Mesendoderm (in vitro differentiated cells): ENCODE measurements around the gene L1TD1.
A peak's percentile ranks its signal among the peaks of the same experiment; 100 is the strongest.

ENCODE experiments used
- DNase-seq: peaks from one replicate; pipeline ENCODE4 v3.0.0; 2013
- H2AK5ac ChIP-seq: 2 replicates; pipeline ENCODE4 v1.6.1; 2013; ENCODE audit warnings: low read length, inconsistent platforms
- H2BK120ac ChIP-seq: 2 replicates; pipeline ENCODE4 v1.6.1; 2013; ENCODE audit warnings: low read depth, mild to moderate bottlenecking, low read length, moderate library complexity, mixed read lengths
- H2BK15ac ChIP-seq: replicated peaks from 2 replicates; pipeline ENCODE4 v1.6.1; 2013; ENCODE audit warnings: low read depth, mild to moderate bottlenecking, moderate library complexity
- H2BK5ac ChIP-seq: 2 replicates; pipeline ENCODE4 v1.6.1; 2013; ENCODE audit warnings: low read length, inconsistent platforms
- H3K18ac ChIP-seq: 2 replicates; pipeline ENCODE4 v1.6.1; 2013; ENCODE audit warnings: mild to moderate bottlenecking, low read length, mixed read lengths
- H3K23ac ChIP-seq: one replicate; pipeline ENCODE4 v1.6.1; 2013; ENCODE audit warnings: low read length
- H3K27ac ChIP-seq: 2 replicates; pipeline ENCODE4 v1.5.1; 2013; ENCODE audit warnings: low read depth, mild to moderate bottlenecking, inconsistent platforms, low read length, moderate library complexity
- H3K27me3 ChIP-seq: 2 replicates; pipeline ENCODE4 v1.6.1; 2013; ENCODE audit warnings: low read length, control low read depth, mild to moderate bottlenecking, inconsistent platforms; ENCODE audit not compliant: insufficient read depth, poor library complexity
- H3K36me3 ChIP-seq: 2 replicates; pipeline ENCODE4 v1.6.1; 2013; ENCODE audit warnings: low read length, inconsistent platforms; ENCODE audit not compliant: control insufficient read depth, insufficient read depth
- H3K4ac ChIP-seq: one replicate; pipeline ENCODE4 v1.6.1; 2013; ENCODE audit warnings: low read depth, mild to moderate bottlenecking, low read length, moderate library complexity
- H3K4me1 ChIP-seq: 2 replicates; pipeline ENCODE4 v1.6.1; 2013; ENCODE audit warnings: low read depth, low read length, inconsistent platforms; ENCODE audit not compliant: control insufficient read depth
- H3K4me2 ChIP-seq: 2 replicates; pipeline ENCODE4 v1.6.1; 2013; ENCODE audit warnings: low read length
- H3K4me3 ChIP-seq: 2 replicates; pipeline ENCODE4 v1.5.1; 2013; ENCODE audit warnings: mild to moderate bottlenecking, low read length
- H3K56ac ChIP-seq: one replicate; pipeline ENCODE4 v1.6.1; 2013; ENCODE audit warnings: low read length
- H3K79me1 ChIP-seq: 2 replicates; pipeline ENCODE4 v1.6.1; 2013; ENCODE audit warnings: low read length, inconsistent platforms
- H3K79me2 ChIP-seq: 2 replicates; pipeline ENCODE4 v1.6.1; 2013; ENCODE audit warnings: mild to moderate bottlenecking, low read length; ENCODE audit not compliant: control insufficient read depth, insufficient read depth
- H3K9ac ChIP-seq: 2 replicates; pipeline ENCODE4 v1.6.1; 2013; ENCODE audit warnings: low read length, inconsistent platforms
- H4K5ac ChIP-seq: one replicate; pipeline ENCODE4 v1.6.1; 2013; ENCODE audit warnings: low read length
- H4K8ac ChIP-seq: one replicate; pipeline ENCODE4 v1.6.1; 2013; ENCODE audit warnings: low read depth, mild to moderate bottlenecking, control low read depth, low read length, moderate library complexity
- whole genome bisulfite sequencing: extraction: QIAGEN DNeasy Blood & Tissue Kit; methylation state at CpG from one replicate; pipeline ENCODE4 v1.1.7; 2013; ENCODE audit warnings: low lambda C conversion rate, missing lambda C conversion rate; ENCODE audit not compliant: insufficient coverage; ENCODE audit errors: extremely low coverage; 5-methylcytosine and 5-hydroxymethylcytosine counted together

The L1TD1 gene

GRCh38 chr1:62245201-62245600, 50.6 kb downstream of the L1TD1 start:
- H3K4me1 ChIP-seq = no peaks in the 10 kb centered on the region

GRCh38 chr1:62247391-62248168, 52.9 kb downstream of the L1TD1 start:
- H3K79me1 ChIP-seq = no peaks in the 10 kb centered on the region
- H3K9ac ChIP-seq = no peak overlapping the region
- peak; percentile 66 for DNase-seq

More at GRCh38 chr1:62245201-62245600, 50.6 kb downstream of the L1TD1 start:
- Histone ChIP-seq H3K79me2 (no peaks in the 10 kb centered on the region), H3K4ac (no peak overlapping the region), H3K27me3 (no peaks in the 10 kb centered on the region), H3K23ac (no peak overlapping the region), H2BK5ac (no peak overlapping the region), H4K8ac (no peak overlapping the region), H3K4me3 (no peak overlapping the region), H3K79me1 (no peaks in the 10 kb centered on the region), H3K27ac (no peak overlapping the region), H3K18ac (no peak overlapping the region), H3K56ac (no peak overlapping the region), H3K36me3 (no peaks in the 10 kb centered on the region), H2BK120ac (no peak overlapping the region), H3K9ac (no peak overlapping the region), H3K4me2 (no peak overlapping the region), H2BK15ac (no peak overlapping the region), H2AK5ac (no peak overlapping the region), H4K5ac (no peak overlapping the region)
- no peak for DNase-seq

GRCh38 chr1:62250126-62250726, 55.6 kb downstream of the L1TD1 start:
- no peak overlapping the region for H2BK120ac ChIP-seq
- no peak overlapping the region for H4K8ac ChIP-seq
- no peak overlapping the region for H3K9ac ChIP-seq
- no peak overlapping the region for H3K56ac ChIP-seq
- H3K79me2 ChIP-seq = no peaks in the 10 kb centered on the region
- no peak overlapping the region for H3K18ac ChIP-seq
- no peak overlapping the region for H3K23ac ChIP-seq
- H3K79me1 ChIP-seq = no peaks in the 10 kb centered on the region
- no peak overlapping the region for H3K4me2 ChIP-seq
- DNase-seq = no peak
- H3K27ac ChIP-seq = no peak overlapping the region
- H3K4me1 ChIP-seq = no peaks in the 10 kb centered on the region
- H3K4ac ChIP-seq = no peak overlapping the region
- no peak overlapping the region for H2AK5ac ChIP-seq
- no peaks in the 10 kb centered on the region for H3K36me3 ChIP-seq
- no peak overlapping the region for H2BK15ac ChIP-seq
- H4K5ac ChIP-seq = no peak overlapping the region
- H2BK5ac ChIP-seq = no peak overlapping the region
- WGBS = no CpG with 5 or more reads among the region's 10 CpGs
- no peak overlapping the region for H3K4me3 ChIP-seq
- no peaks in the 10 kb centered on the region for H3K27me3 ChIP-seq

More at GRCh38 chr1:62247391-62248168, 52.9 kb downstream of the L1TD1 start:
- Histone ChIP-seq H4K8ac (no peak overlapping the region), H3K23ac (no peak overlapping the region), H2BK120ac (no peak overlapping the region), H3K4me3 (no peak overlapping the region), H2AK5ac (no peak overlapping the region), H3K27ac (no peak overlapping the region), H3K56ac (no peak overlapping the region), H3K4ac (no peak overlapping the region), H3K4me1 (no peaks in the 10 kb centered on the region), H3K4me2 (no peak overlapping the region), H2BK5ac (no peak overlapping the region), H4K5ac (no peak overlapping the region), H2BK15ac (no peak overlapping the region), H3K27me3 (no peaks in the 10 kb centered on the region), H3K36me3 (no peaks in the 10 kb centered on the region), H3K79me2 (no peaks in the 10 kb centered on the region), H3K18ac (no peak overlapping the region)
- WGBS = no CpG with 5 or more reads among the region's 14 CpGs

- H3K4ac ChIP-seq = no peak overlapping the region
- H3K18ac ChIP-seq = no peak overlapping the region
- no peak overlapping the region for H4K5ac ChIP-seq
- H3K36me3 ChIP-seq = no peaks in the 10 kb centered on the region
- H2BK5ac ChIP-seq = no peak overlapping the region
- no peaks in the 10 kb centered on the region for H3K79me1 ChIP-seq
- no peak overlapping the region for H4K8ac ChIP-seq
- H3K4me2 ChIP-seq = no peak overlapping the region
- H3K79me2 ChIP-seq = no peaks in the 10 kb centered on the region
- H3K23ac ChIP-seq = no peak overlapping the region
- no peak overlapping the region for H3K9ac ChIP-seq
- no peak overlapping the region for H3K56ac ChIP-seq
- DNase-seq = no peak
- no peaks in the 10 kb centered on the region for H3K27me3 ChIP-seq
- no CpG with 5 or more reads among the region's 4 CpGs for WGBS
- H2BK120ac ChIP-seq = no peak overlapping the region
- H2BK15ac ChIP-seq = no peak overlapping the region
- H3K27ac ChIP-seq = no peak overlapping the region
- H3K4me1 ChIP-seq = no peaks in the 10 kb centered on the region
- no peak overlapping the region for H3K4me3 ChIP-seq
- no peak overlapping the region for H2AK5ac ChIP-seq
These were observed 64.9 kb downstream of the L1TD1 start for GRCh38 chr1:62259551-62259950.

- Histone ChIP-seq H3K36me3 (no peaks in the 10 kb centered on the region), H4K8ac (no peak overlapping the region), H3K27me3 (no peaks in the 10 kb centered on the region), H3K56ac (no peak overlapping the region), H3K4me2 (no peak overlapping the region), H3K18ac (no peak overlapping the region), H2BK5ac (no peak overlapping the region), H4K5ac (no peak overlapping the region), H3K79me2 (no peaks in the 10 kb centered on the region), H2AK5ac (no peak overlapping the region), H3K4ac (no peak overlapping the region), H3K27ac (no peak overlapping the region), H3K23ac (no peak overlapping the region), H3K79me1 (no peaks in the 10 kb centered on the region), H3K4me1 (no peaks in the 10 kb centered on the region), H3K9ac (no peak overlapping the region), H3K4me3 (no peak overlapping the region), H2BK120ac (no peak overlapping the region), H2BK15ac (no peak overlapping the region)
- DNase-seq = no peak
- WGBS = no CpG with 5 or more reads among the region's 3 CpGs
These were observed 66.0 kb downstream of the L1TD1 start for GRCh38 chr1:62260688-62261087.
